Calu3 (cell line): Measurements from ENCODE around the gene BEGAIN. TPM values are rescaled to one million over a fixed set of nuclear protein-coding genes. Genes with fewer than 3 reads are reported as not detected.

Experiments
- BruUV-seq: library from RNA; stranded (reverse); fragments of 400-500 nt; replicated peaks from 2 replicates; lab custom pipeline; 2021; lab: Mats Ljungman, UMichigan
- CTCF ChIA-PET: fragments of 300-600 bp; sonication (Branson Sonifier 250); formaldehyde crosslinking; loops from one replicate; lab custom pipeline; 2022; ENCODE audit warnings: antibody characterized with exemption; lab: Charles Lee
- DNase-seq: peaks from one replicate; pipeline ENCODE4 v3.0.0; 2022
- H3K27ac Mint-ChIP-seq: one replicate; pipeline ENCODE4 v1.8.0; 2022; ENCODE audit warnings: mixed read lengths; ENCODE audit not compliant: unreplicated experiment
- H3K27me3 Mint-ChIP-seq: one replicate; pipeline ENCODE4 v1.8.0; 2022; ENCODE audit warnings: mixed read lengths; ENCODE audit not compliant: unreplicated experiment
- H3K36me3 Mint-ChIP-seq: one replicate; pipeline ENCODE4 v1.8.0; 2022; ENCODE audit warnings: mild to moderate bottlenecking, moderate library complexity, mixed read lengths; ENCODE audit not compliant: insufficient read depth, unreplicated experiment
- H3K4me1 Mint-ChIP-seq: one replicate; pipeline ENCODE4 v1.8.0; 2022; ENCODE audit warnings: mild to moderate bottlenecking, low read depth, mixed read lengths; ENCODE audit not compliant: unreplicated experiment
- H3K4me3 Mint-ChIP-seq: one replicate; pipeline ENCODE4 v1.8.0; 2022; ENCODE audit warnings: mild to moderate bottlenecking, low read depth, moderate library complexity, mixed read lengths; ENCODE audit not compliant: unreplicated experiment
- H3K9me3 Mint-ChIP-seq: one replicate; pipeline ENCODE4 v1.8.0; 2022; ENCODE audit warnings: low read depth, mixed read lengths; ENCODE audit not compliant: unreplicated experiment
- intact Hi-C: fragments of 100-400 bp; cut with micrococcal nuclease; formaldehyde crosslinking; loops from one replicate; pipeline ENCODE4 v1.10.0; 2022; ENCODE audit not compliant: unreplicated experiment
- total RNA-seq: library from RNA; stranded (reverse); gene quantifications from 2 replicates; pipeline ENCODE4 v1.2.3, GENCODE V29; 2022
- TF ChIP-seq, protein P1 (sequence below): fragments of 200-600 bp; IDR thresholded peaks from one replicate; pipeline ENCODE4 v1.8.0; 2022; ENCODE audit warnings: antibody characterized with exemption; ENCODE audit not compliant: unreplicated experiment

Gene BEGAIN
- total RNA-seq, 1 experiment from 2014 or later: 0.26 TPM

DNA sequence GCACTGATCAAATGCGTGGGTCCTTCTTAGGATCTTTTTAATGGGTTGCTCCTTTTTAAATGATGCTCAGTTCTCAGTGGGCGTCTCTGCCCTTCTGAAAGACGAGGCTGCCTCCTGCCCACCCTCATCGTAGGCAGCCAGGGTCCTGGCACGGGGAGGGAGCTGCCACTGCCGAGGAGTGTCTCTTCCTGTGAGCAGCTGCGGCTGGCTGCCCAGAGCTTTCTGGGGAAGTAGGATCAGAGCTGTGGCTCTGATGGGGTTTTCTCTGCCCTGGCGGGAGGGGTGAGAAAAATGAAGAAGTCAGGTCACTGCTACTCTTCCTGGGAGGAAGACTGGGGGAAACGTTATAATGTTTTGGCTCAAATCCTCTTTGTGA lies 31.1 kb upstream of the BEGAIN start:
- intact Hi-C loops: no loop called here
- BruUV-seq: no TSS peak
- peaks cover 70% of the 10 kb centered on the region for H3K27me3 Mint-ChIP-seq
- TF ChIP-seq, protein P1, sequence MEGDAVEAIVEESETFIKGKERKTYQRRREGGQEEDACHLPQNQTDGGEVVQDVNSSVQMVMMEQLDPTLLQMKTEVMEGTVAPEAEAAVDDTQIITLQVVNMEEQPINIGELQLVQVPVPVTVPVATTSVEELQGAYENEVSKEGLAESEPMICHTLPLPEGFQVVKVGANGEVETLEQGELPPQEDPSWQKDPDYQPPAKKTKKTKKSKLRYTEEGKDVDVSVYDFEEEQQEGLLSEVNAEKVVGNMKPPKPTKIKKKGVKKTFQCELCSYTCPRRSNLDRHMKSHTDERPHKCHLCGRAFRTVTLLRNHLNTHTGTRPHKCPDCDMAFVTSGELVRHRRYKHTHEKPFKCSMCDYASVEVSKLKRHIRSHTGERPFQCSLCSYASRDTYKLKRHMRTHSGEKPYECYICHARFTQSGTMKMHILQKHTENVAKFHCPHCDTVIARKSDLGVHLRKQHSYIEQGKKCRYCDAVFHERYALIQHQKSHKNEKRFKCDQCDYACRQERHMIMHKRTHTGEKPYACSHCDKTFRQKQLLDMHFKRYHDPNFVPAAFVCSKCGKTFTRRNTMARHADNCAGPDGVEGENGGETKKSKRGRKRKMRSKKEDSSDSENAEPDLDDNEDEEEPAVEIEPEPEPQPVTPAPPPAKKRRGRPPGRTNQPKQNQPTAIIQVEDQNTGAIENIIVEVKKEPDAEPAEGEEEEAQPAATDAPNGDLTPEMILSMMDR: no peak
- H3K4me3 Mint-ChIP-seq: no peak overlapping the region
- peaks cover 22% of the 10 kb centered on the region for H3K4me1 Mint-ChIP-seq
- no peak overlapping the region for H3K27ac Mint-ChIP-seq
- no peaks in the 10 kb centered on the region for H3K36me3 Mint-ChIP-seq
- DNase-seq: no peak
- CTCF ChIA-PET: interaction anchor here (1.6 kb wide), 1 partner anchor 178 kb away, joined by 4 read pairs; no protein-coding TSS in a partner anchor
- H3K9me3 Mint-ChIP-seq: no peaks in the 10 kb centered on the region

DNA sequence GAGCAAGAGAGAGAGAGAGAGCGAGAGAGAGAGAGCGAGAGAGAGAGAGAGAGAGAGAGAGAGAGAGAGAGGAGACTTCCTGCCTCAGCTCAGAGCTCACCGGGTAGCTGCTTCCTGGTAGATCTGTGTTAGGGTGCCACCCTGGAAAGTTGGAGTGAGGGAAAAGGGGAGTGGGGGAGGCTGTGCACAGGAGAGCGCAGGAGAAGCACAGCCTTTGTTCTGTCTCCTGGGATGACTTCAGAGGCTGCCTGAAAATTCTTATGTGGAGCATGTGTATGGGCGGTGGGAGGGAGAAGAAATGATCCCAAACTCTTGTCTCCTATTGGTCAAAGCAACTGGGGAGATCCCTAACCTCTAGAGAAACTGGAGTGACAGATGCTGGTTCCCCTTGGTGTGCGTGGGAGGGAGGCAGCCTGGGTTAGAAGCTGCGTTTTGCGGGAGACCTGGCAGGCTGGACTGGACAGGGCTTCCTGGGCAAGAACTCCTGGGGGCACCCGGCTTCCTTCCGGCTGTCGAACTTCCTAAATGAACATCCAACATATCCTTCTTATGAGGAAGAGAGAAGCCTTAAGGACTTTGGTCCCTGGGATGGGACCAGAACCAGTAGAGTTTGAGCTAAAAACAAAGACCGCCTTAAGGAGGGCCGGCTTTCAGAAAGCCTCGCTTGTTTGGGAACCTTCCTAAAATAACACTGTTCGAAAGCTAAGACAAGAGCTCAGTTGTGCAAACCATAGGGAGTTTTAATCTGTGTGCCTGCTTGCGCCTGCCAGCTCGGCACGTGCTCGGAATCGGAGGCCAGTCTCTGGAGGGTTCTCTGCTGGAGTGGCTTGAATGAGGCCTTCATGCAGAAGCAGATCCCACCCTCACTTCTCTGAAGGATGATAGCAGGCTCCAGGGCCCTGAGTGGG lies 30.4 kb upstream of the BEGAIN start:
- no peaks in the 10 kb centered on the region for H3K36me3 Mint-ChIP-seq
- CTCF ChIA-PET: interaction anchor here (1.0 to 1.6 kb wide), 2 partner anchors 178 to 200 kb away, joined by 3 to 4 read pairs; no protein-coding TSS in a partner anchor
- DNase-seq: no peak
- TF ChIP-seq, protein P1: no peak
- H3K27me3 Mint-ChIP-seq: peaks cover 64% of the 10 kb centered on the region
- H3K9me3 Mint-ChIP-seq: no peaks in the 10 kb centered on the region
- no TSS peak for BruUV-seq
- peaks cover 22% of the 10 kb centered on the region for H3K4me1 Mint-ChIP-seq
- H3K4me3 Mint-ChIP-seq: no peak overlapping the region
- H3K27ac Mint-ChIP-seq: peak overlapping the region; percentile 9
- intact Hi-C loops: no loop called here

DNA sequence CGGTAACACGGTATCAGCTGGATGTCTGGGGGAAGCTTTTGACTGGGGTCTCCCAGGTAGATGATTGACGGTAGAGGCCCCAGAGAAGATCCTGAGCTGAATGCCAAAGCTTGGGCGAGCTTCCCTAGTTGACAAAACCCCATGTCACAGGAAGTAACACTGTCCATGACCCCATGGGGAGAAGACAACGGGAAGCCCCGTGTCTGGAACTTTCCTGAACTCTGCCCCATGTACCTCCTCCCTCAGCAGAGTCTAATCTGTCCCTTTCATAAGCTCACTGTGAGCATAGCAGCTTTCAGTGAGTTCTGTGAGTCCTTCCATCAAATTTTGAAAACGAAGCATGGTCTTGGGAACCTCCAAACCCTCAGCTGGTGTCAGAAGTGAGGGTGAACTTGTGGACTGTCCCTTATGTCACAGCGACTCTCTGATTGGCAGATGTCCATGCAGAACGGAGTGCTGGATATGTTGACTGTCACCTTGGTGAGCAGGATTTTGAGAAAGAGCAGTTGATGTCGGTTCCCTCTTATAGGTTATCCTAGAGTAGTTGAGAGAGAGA lies 29.7 kb upstream of the BEGAIN start:
- TF ChIP-seq, protein P1: no peak
- Mint-ChIP-seq H3K27me3 (peaks cover 57% of the 10 kb centered on the region), H3K27ac (peak overlapping the region; percentile 9), H3K36me3 (no peaks in the 10 kb centered on the region), H3K4me3 (no peak overlapping the region), H3K9me3 (no peaks in the 10 kb centered on the region), H3K4me1 (peaks cover 21% of the 10 kb centered on the region)
- no TSS peak for BruUV-seq
- DNase-seq: no peak
- intact Hi-C loops: no loop called here
- CTCF ChIA-PET: interaction anchor here (1.0 kb wide), 1 partner anchor 199 kb away, joined by 3 read pairs; no protein-coding TSS in a partner anchor

GRCh38 chr14:100615736-100616695 lies 28.8 kb upstream of the BEGAIN start:
- Mint-ChIP-seq H3K4me1 (peaks cover 12% of the 10 kb centered on the region), H3K36me3 (no peaks in the 10 kb centered on the region), H3K4me3 (no peak overlapping the region), H3K27me3 (peaks cover 48% of the 10 kb centered on the region), H3K27ac (no peak overlapping the region), H3K9me3 (no peaks in the 10 kb centered on the region)
- no peak for DNase-seq
- TF ChIP-seq, protein P1: no peak
- intact Hi-C loops: no loop called here
- BruUV-seq: no TSS peak
- CTCF ChIA-PET: no interaction called here
